Ishikawa (cell line): ENCODE data around the gene PCDHB5.
"Not testable (repeated sequence)": the region's sequence is repeated elsewhere in the genome, so short reads cannot be mapped to it uniquely, and the experiment has no call there.

ENCODE experiments used
- CEBPB ChIP-seq: IDR thresholded peaks from 2 replicates; pipeline ENCODE4 v1.6.1; 2012
- CREB1 ChIP-seq: IDR thresholded peaks from 2 replicates; pipeline ENCODE4 v1.6.1; 2012; ENCODE audit warnings: low read depth
- EGR1 ChIP-seq: IDR thresholded peaks from 2 replicates; pipeline ENCODE4 v1.6.1; 2012
- EP300 ChIP-seq: IDR thresholded peaks from 2 replicates; pipeline ENCODE4 v1.6.1; 2012; ENCODE audit warnings: borderline replicate concordance
- FOXM1 ChIP-seq: IDR thresholded peaks from 2 replicates; pipeline ENCODE4 v1.6.1; 2012; ENCODE audit warnings: low read depth, borderline replicate concordance
- NFIC ChIP-seq: IDR thresholded peaks from 2 replicates; pipeline ENCODE4 v1.6.1; 2012
- RAD21 ChIP-seq: IDR thresholded peaks from 2 replicates; pipeline ENCODE4 v1.6.1; 2012; ENCODE audit warnings: low read depth
- TAF1 ChIP-seq: IDR thresholded peaks from 2 replicates; pipeline ENCODE4 v1.6.1; 2012; ENCODE audit warnings: low read depth, mild to moderate bottlenecking
- TCF12 ChIP-seq: IDR thresholded peaks from 2 replicates; pipeline ENCODE4 v1.6.1; 2012; ENCODE audit warnings: low read depth
- TEAD4 ChIP-seq: IDR thresholded peaks from 2 replicates; pipeline ENCODE4 v1.6.1; 2012
- YY1 ChIP-seq: IDR thresholded peaks from 2 replicates; pipeline ENCODE4 v1.6.1; 2012; ENCODE audit warnings: low read depth
- ZBTB7A ChIP-seq: IDR thresholded peaks from 2 replicates; pipeline ENCODE4 v1.6.1; 2012; ENCODE audit warnings: low read depth
- TF ChIP-seq, protein P1 (sequence below): IDR thresholded peaks from 2 replicates; pipeline ENCODE4 v1.6.1; 2012
- TF ChIP-seq, protein P2 (sequence below): IDR thresholded peaks from 2 replicates; pipeline ENCODE4 v1.6.1; 2012; ENCODE audit warnings: low read depth, mild to moderate bottlenecking
- TF ChIP-seq, protein P3 (sequence below): IDR thresholded peaks from 2 replicates; pipeline ENCODE4 v1.6.1; 2012

Gene PCDHB5

DNA sequence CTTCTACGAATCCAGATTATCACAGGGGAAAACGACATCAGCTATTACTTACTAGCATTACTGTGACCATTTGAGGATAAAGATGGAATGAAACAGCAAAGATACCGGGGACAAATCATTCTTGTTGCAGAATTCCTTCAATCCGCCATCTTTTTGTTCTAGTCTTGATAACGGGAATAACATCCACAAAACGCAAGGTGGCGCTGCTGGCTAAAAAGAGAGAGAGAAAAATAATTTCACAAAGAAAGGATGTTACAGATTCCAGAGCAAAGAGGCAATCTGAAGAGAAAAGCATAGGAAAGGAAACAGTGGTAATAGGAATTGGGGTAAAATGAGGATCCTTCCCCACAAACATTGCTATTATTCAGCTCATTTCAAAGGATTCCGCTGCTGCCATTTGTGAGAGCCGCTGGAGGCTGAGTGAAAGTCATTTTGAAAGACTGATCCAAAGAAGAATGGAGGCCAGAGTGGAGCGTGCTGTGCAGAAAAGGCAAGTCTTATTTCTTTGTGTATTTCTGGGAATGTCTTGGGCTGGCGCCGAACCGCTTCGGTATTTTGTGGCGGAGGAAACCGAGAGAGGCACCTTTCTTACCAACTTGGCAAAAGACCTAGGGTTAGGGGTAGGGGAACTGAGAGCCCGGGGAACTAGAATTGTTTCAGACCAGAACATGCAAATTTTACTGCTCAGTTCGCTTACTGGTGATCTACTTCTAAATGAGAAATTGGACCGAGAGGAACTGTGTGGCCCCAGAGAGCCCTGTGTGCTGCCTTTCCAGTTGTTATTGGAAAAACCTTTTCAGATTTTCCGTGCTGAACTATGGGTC is 37.6 kb downstream of the PCDHB5 start, which contains the start of gene PCDHB7:
TSS of gene PCDHB7 (plus strand) at position 264 of the 824 bp plus-strand sequence. CDS start at position 456, 192 bp downstream.
- TF ChIP-seq RAD21 (peak; percentile 42), CEBPB (no peak)

DNA sequence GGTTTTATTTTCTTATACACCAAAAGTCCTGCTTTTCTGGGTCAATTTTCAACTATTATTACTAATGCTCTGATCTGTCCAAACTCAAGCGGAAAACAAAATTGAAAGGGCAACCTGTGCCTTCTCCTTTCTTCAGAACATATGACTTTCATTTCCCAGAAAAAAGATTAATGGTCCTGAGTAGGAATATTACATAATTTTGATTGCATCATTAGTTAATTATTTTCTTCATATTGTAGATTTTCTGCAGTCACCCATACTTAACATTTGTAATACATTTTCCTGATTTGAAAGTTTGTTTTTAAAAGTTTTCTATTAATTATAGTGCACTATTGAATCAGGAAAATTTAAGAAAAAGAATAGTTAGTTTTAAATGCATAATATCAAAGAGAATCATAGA is 40.9 kb downstream of the PCDHB5 start:
- TF ChIP-seq FOXM1 (no peak), CREB1 (no peak), EP300 (no peak), TCF12 (no peak), EGR1 (no peak), TEAD4 (no peak), YY1 (no peak), CEBPB (no peak), TAF1 (no peak), RAD21 (no peak)
- TF ChIP-seq, protein P1, sequence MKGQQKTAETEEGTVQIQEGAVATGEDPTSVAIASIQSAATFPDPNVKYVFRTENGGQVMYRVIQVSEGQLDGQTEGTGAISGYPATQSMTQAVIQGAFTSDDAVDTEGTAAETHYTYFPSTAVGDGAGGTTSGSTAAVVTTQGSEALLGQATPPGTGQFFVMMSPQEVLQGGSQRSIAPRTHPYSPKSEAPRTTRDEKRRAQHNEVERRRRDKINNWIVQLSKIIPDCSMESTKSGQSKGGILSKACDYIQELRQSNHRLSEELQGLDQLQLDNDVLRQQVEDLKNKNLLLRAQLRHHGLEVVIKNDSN: no peak

DNA sequence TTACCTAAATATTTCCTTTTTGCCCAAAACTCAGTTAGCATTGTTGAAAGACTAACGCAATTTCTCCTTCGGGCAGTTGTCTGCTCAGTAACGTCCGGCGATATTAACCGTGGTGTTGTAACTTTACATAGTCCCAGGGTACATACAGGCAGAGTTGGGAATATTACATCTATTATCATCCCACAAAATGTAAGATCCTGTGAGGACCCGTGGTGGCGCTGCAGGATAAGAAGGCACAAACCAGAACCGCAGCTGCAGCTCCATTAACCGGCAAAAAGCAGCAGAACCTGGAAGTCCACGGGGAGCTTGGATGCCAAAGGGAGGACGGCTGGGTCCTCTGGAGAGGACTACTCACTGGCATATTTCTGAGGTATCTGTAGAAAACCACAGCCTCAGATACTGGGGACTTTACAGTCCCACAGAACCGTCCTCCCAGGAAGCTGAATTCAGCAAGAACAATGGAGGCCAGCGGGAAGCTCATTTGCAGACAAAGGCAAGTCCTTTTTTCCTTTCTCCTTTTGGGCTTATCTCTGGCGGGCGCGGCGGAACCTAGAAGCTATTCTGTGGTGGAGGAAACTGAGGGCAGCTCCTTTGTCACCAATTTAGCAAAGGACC is 42.7 kb downstream of the PCDHB5 start, which contains the start of gene PCDHB8:
TSS of gene PCDHB8 (plus strand) at position 214 of the 615 bp plus-strand sequence. CDS start at position 459, 245 bp downstream.
- TF ChIP-seq, protein P2, sequence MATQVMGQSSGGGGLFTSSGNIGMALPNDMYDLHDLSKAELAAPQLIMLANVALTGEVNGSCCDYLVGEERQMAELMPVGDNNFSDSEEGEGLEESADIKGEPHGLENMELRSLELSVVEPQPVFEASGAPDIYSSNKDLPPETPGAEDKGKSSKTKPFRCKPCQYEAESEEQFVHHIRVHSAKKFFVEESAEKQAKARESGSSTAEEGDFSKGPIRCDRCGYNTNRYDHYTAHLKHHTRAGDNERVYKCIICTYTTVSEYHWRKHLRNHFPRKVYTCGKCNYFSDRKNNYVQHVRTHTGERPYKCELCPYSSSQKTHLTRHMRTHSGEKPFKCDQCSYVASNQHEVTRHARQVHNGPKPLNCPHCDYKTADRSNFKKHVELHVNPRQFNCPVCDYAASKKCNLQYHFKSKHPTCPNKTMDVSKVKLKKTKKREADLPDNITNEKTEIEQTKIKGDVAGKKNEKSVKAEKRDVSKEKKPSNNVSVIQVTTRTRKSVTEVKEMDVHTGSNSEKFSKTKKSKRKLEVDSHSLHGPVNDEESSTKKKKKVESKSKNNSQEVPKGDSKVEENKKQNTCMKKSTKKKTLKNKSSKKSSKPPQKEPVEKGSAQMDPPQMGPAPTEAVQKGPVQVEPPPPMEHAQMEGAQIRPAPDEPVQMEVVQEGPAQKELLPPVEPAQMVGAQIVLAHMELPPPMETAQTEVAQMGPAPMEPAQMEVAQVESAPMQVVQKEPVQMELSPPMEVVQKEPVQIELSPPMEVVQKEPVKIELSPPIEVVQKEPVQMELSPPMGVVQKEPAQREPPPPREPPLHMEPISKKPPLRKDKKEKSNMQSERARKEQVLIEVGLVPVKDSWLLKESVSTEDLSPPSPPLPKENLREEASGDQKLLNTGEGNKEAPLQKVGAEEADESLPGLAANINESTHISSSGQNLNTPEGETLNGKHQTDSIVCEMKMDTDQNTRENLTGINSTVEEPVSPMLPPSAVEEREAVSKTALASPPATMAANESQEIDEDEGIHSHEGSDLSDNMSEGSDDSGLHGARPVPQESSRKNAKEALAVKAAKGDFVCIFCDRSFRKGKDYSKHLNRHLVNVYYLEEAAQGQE: not testable (repeated sequence)
- not testable (repeated sequence) for TF ChIP-seq EGR1, CEBPB

DNA sequence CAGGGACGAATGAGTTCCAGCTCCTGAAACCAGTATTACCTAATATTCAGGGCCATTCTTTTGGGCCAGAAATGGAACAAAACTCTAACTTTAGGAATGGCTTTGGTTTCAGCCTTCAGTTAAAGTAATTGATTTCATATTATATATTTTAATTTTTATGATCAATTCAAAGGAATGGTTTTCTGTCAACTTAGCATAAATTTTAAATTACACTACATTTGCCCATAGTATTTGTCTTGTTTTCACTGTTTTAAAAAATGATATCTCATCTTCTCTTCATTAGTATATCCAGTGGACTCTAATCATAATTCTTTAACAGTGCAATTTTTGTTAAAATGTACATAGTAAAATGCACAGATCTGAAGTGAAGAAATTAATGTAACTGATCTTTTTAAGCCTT is 45.3 kb downstream of the PCDHB5 start:
- TF ChIP-seq CREB1 (no peak), NFIC (no peak), ZBTB7A (no peak), RAD21 (no peak), FOXM1 (no peak), YY1 (no peak)
- TF ChIP-seq, protein P1: no peak
- TF ChIP-seq, protein P3, sequence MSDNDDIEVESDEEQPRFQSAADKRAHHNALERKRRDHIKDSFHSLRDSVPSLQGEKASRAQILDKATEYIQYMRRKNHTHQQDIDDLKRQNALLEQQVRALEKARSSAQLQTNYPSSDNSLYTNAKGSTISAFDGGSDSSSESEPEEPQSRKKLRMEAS: no peak

DNA sequence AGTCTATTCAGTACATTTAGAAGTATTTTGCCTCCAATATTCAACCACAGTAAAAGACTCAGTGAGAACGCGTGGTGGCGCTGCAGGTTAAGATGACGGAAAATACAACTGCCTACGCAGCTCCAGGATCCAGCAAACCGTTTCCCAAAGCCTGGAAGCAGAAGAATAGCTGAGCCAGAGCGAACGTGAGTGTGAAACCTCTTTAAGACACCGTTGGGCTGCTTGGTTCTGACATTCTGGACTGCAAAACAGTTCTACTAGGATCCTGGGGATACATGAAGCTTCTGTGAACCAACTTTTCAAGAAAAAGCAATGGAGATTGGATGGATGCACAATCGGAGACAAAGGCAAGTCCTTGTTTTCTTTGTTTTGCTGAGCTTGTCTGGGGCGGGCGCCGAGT is 47.2 kb downstream of the PCDHB5 start, which contains the start of gene PCDHB16:
TSS of gene PCDHB16 (plus strand) at position 140 of the 400 bp plus-strand sequence. CDS start at position 313, 173 bp downstream.
- TF ChIP-seq RAD21: peak; percentile 31; the same call in 1 of the 2 replicates
- TF ChIP-seq ZBTB7A: no peak

DNA sequence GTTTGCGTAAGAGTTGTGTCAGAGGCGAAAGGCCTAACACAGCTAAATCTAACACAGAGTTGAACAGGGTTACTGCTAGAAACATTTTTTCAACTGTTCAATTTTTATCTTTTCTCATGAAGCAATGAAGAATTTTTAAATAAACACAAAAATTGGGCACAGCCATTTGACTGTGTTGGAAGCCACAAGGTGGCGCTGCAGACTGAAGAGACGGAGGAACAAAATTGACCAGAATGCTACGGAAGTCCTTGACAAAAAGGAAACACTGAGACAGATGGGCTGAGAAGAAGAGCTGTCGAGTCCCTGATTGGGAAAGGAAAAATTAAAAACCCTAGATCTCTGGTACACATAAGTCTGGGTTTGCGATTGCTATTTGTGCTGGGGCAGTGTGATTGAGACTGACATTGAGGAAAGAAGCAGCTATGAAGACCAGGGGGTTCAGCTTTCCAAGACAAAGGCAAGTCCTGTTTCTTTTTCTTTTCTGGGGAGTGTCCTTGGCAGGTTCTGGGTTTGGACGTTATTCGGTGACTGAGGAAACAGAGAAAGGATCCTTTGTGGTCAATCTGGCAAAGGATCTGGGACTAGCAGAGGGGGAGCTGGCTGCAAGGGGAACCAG is 52.0 kb downstream of the PCDHB5 start, which contains the start of gene PCDHB9:
TSS of gene PCDHB9 (plus strand) at position 265 of the 616 bp plus-strand sequence. CDS start at position 423, 158 bp downstream.
- TF ChIP-seq RAD21: peak; percentile 13; the same call in 1 of the 2 replicates
- TF ChIP-seq, protein P2: no peak
